Measurements from ENCODE around the gene GMIP. TPM values are rescaled to one million over a fixed set of nuclear protein-coding genes. Genes with fewer than 3 reads are reported as not detected.

Gene GMIP
- total RNA-seq, 1 donor from 2014 or later: 32.4 TPM

- no peaks in the 10 kb centered on the region for H3K79me2 ChIP-seq (ENCODE audit: insufficient read depth, low read length)
- Mint-ChIP-seq H3K27me3 (ENCODE audit: low read depth, unreplicated experiment) (no peaks in the 10 kb centered on the region), H3K4me1 (ENCODE audit: low read depth, unreplicated experiment) (no peaks in the 10 kb centered on the region), H3K9me3 (ENCODE audit: unreplicated experiment) (no peaks in the 10 kb centered on the region), H3K4me3 (ENCODE audit: unreplicated experiment) (no peak overlapping the region), H3K36me3 (ENCODE audit: low read depth, unreplicated experiment) (peaks cover 32% of the 10 kb centered on the region), H3K27ac (ENCODE audit: unreplicated experiment) (no peak overlapping the region)
- H3K36me3 ChIP-seq (ENCODE audit: insufficient read depth, low read length): peaks cover 8% of the 10 kb centered on the region
- TF ChIP-seq CTCF (IDR thresholded peaks at IDR 0.05; ENCODE audit: insufficient read depth, low read depth, low read length) (no peak), EZH2 (IDR thresholded peaks at IDR 0.05; ENCODE audit: insufficient read depth, low read length) (no peak)
- no peak overlapping the region for H3K27ac ChIP-seq (ENCODE audit: low read depth, low read length)
- no peaks in the 10 kb centered on the region for H3K4me1 ChIP-seq (ENCODE audit: insufficient read depth, low read length)
- H3K4me2 ChIP-seq (ENCODE audit: low read length): no peak overlapping the region
- no peaks in the 10 kb centered on the region for H3K27me3 ChIP-seq (ENCODE audit: insufficient read depth, low read length)
- no peak overlapping the region for H2AFZ ChIP-seq (ENCODE audit: low read depth, low read length)
- no peak overlapping the region for H3K4me3 ChIP-seq (ENCODE audit: insufficient read depth, low read depth, low read length)
- DNase-seq (ENCODE audit: low read depth) (no peak), FAIRE-seq (no peak)
- H3K9ac ChIP-seq (ENCODE audit: low read length): no peak overlapping the region
- no peaks in the 10 kb centered on the region for H3K9me3 ChIP-seq (ENCODE audit: insufficient read depth, low read depth, low read length)
- peaks cover 6% of the 10 kb centered on the region for H4K20me1 ChIP-seq (ENCODE audit: insufficient read depth, low read length)
Observed at GRCh38 chr19:19636573-19637185, 6.8 kb downstream of the GMIP start.

- no peak for DNase-seq (ENCODE audit: low read depth)
- no peak overlapping the region for H2AFZ ChIP-seq (ENCODE audit: low read depth, low read length)
- Mint-ChIP-seq H3K36me3 (ENCODE audit: low read depth, unreplicated experiment) (peaks cover 38% of the 10 kb centered on the region), H3K9me3 (ENCODE audit: unreplicated experiment) (no peaks in the 10 kb centered on the region), H3K4me1 (ENCODE audit: low read depth, unreplicated experiment) (no peaks in the 10 kb centered on the region), H3K27ac (ENCODE audit: unreplicated experiment) (no peak overlapping the region), H3K27me3 (ENCODE audit: low read depth, unreplicated experiment) (no peaks in the 10 kb centered on the region), H3K4me3 (ENCODE audit: unreplicated experiment) (no peak overlapping the region)
- H3K79me2 ChIP-seq (ENCODE audit: insufficient read depth, low read length): no peaks in the 10 kb centered on the region
- H3K9ac ChIP-seq (ENCODE audit: low read length): no peak overlapping the region
- no peak overlapping the region for H3K4me2 ChIP-seq (ENCODE audit: low read length)
- FAIRE-seq: no peak
- no peaks in the 10 kb centered on the region for H3K27me3 ChIP-seq (ENCODE audit: insufficient read depth, low read length)
- H3K9me3 ChIP-seq (ENCODE audit: insufficient read depth, low read depth, low read length): no peaks in the 10 kb centered on the region
- H3K4me1 ChIP-seq (ENCODE audit: insufficient read depth, low read length): no peaks in the 10 kb centered on the region
- no peak overlapping the region for H3K4me3 ChIP-seq (ENCODE audit: insufficient read depth, low read depth, low read length)
- H3K27ac ChIP-seq (ENCODE audit: low read depth, low read length): no peak overlapping the region
- H3K36me3 ChIP-seq (ENCODE audit: insufficient read depth, low read length): peaks cover 8% of the 10 kb centered on the region
- no peak for TF ChIP-seq EZH2 (IDR thresholded peaks at IDR 0.05; ENCODE audit: insufficient read depth, low read length)
- no peak for TF ChIP-seq CTCF (IDR thresholded peaks at IDR 0.05; ENCODE audit: insufficient read depth, low read depth, low read length)
- H4K20me1 ChIP-seq (ENCODE audit: insufficient read depth, low read length): peaks cover 6% of the 10 kb centered on the region
Observed at GRCh38 chr19:19635313-19635702, 8.1 kb downstream of the GMIP start.

- no peaks in the 10 kb centered on the region for H3K9me3 ChIP-seq (ENCODE audit: insufficient read depth, low read depth, low read length)
- no peaks in the 10 kb centered on the region for H3K4me1 ChIP-seq (ENCODE audit: insufficient read depth, low read length)
- H4K20me1 ChIP-seq (ENCODE audit: insufficient read depth, low read length): peaks cover 6% of the 10 kb centered on the region
- Mint-ChIP-seq H3K36me3 (ENCODE audit: low read depth, unreplicated experiment) (peaks cover 38% of the 10 kb centered on the region), H3K4me1 (ENCODE audit: low read depth, unreplicated experiment) (no peaks in the 10 kb centered on the region), H3K27me3 (ENCODE audit: low read depth, unreplicated experiment) (no peaks in the 10 kb centered on the region), H3K4me3 (ENCODE audit: unreplicated experiment) (no peak overlapping the region), H3K27ac (ENCODE audit: unreplicated experiment) (no peak overlapping the region), H3K9me3 (ENCODE audit: unreplicated experiment) (no peaks in the 10 kb centered on the region)
- no peak overlapping the region for H3K4me2 ChIP-seq (ENCODE audit: low read length)
- H3K4me3 ChIP-seq (ENCODE audit: insufficient read depth, low read depth, low read length): no peak overlapping the region
- H3K27ac ChIP-seq (ENCODE audit: low read depth, low read length): no peak overlapping the region
- H3K79me2 ChIP-seq (ENCODE audit: insufficient read depth, low read length): no peaks in the 10 kb centered on the region
- H2AFZ ChIP-seq (ENCODE audit: low read depth, low read length): no peak overlapping the region
- H3K36me3 ChIP-seq (ENCODE audit: insufficient read depth, low read length): peaks cover 8% of the 10 kb centered on the region
- TF ChIP-seq EZH2 (IDR thresholded peaks at IDR 0.05; ENCODE audit: insufficient read depth, low read length) (no peak), CTCF (IDR thresholded peaks at IDR 0.05; ENCODE audit: insufficient read depth, low read depth, low read length) (no peak)
- H3K27me3 ChIP-seq (ENCODE audit: insufficient read depth, low read length): no peaks in the 10 kb centered on the region
- H3K9ac ChIP-seq (ENCODE audit: low read length): no peak overlapping the region
- FAIRE-seq (no peak), DNase-seq (ENCODE audit: low read depth) (no peak)
Observed at GRCh38 chr19:19634516-19635312, 8.7 kb downstream of the GMIP start.

Data from astrocyte (in vitro differentiated cells and primary cell).